Measurements from ENCODE around the gene CBLL1. TPM values are rescaled to one million over a fixed set of nuclear protein-coding genes. Genes with fewer than 3 reads are reported as not detected.

The CBLL1 gene
- total RNA-seq (2022; extraction: Qiagen RNA extraction; ENCODE audit: low read depth): 27.9 to 53.1 TPM (median 31.2 TPM) in 5 replicates

GRCh38 chr7:107743567-107744344 lies at the start of gene CBLL1:
TSS of gene CBLL1 (plus strand) at chr7:107744142. CDS start at chr7:107744164, 22 bp downstream.

GRCh38 chr7:107803009-107803610 lies 59.2 kb downstream of the CBLL1 start, which contains the start of gene SLC26A3:
TSS of gene SLC26A3 (minus strand) at chr7:107803223. CDS start at chr7:107794509, 8,714 bp downstream.

Other genes starting within 250 kb of the CBLL1 start
- 6.4 to 12.2 TPM (median 10.9 TPM) in 5 replicates for gene COG5, start 180.2 kb upstream of the CBLL1 start, total RNA-seq (2022; extraction: Qiagen RNA extraction; ENCODE audit: low read depth)
- 7.9 to 10.9 TPM (median 10.1 TPM) in 5 replicates for gene DUS4L, start 180.2 kb upstream of the CBLL1 start, total RNA-seq (2022; extraction: Qiagen RNA extraction; ENCODE audit: low read depth)
- 34.3 to 42.7 TPM (median 40.7 TPM) in 5 replicates for gene BCAP29, start 163.9 kb upstream of the CBLL1 start, total RNA-seq (2022; extraction: Qiagen RNA extraction; ENCODE audit: low read depth)
- 0.05 to 0.32 TPM (median 0.18 TPM) in 4 of 5 replicates, not detected in the other for gene SLC26A4, start 83.3 kb upstream of the CBLL1 start, total RNA-seq (2022; extraction: Qiagen RNA extraction; ENCODE audit: low read depth)
- gene SLC26A3, start 59.1 kb downstream of the CBLL1 start, total RNA-seq (2022; extraction: Qiagen RNA extraction; ENCODE audit: low read depth): not detected in 5 replicates
- gene DLD, start 147.0 kb downstream of the CBLL1 start, total RNA-seq (2022; extraction: Qiagen RNA extraction; ENCODE audit: low read depth): 79.0 to 107 TPM (median 95.5 TPM) in 5 replicates